ENCODE measurements around the gene SMG6.
"Not testable (repeated sequence)": the region's sequence is repeated elsewhere in the genome, so short reads cannot be mapped to it uniquely, and the experiment has no call there.

Gene SMG6

DNA sequence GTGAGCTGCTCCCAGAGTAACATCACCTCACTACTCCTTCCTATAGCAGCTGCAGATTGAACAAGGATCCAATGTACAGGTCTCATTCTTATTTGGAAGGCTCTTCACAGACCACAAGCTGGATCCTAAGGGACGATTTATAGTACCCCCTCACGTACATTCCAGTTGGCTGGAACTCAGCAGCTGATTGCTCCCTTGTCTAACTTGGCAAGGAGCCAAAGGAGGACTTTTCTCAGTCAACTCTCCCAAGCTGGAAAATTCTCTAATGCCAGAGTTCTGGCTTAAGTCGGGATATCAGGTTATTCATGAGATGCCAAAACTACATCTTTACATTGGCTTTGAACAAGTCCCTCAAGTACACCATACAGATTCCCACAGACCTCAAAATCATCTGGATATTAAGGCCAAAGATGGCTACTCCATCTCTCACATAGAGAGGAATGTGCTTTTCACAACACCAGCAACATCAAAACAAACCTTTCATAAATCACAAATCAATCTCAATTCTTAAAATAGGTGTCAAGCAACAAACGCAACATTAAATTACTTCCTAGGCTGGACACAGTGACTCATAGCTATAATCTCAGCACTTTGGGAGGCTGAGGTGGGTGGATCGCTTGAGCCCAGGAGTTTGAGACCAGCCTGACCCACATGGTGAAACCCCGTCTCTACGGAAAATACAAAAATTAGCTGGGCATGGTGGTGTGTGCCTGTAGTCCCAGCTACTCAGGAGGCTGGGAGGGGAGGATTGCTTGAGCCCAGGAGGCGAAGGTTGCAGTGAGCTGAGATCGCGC is 39.3 kb downstream of the SMG6 start:
- DNase-seq (ENCODE audit: low read depth in 1 of 2, low spot score in 1 of 2), result no peak

GRCh38 chr17:2263183-2264066 is 40.2 kb downstream of the SMG6 start:
- no peak for DNase-seq (ENCODE audit: low read depth in 1 of 2, low spot score in 1 of 2)

DNA sequence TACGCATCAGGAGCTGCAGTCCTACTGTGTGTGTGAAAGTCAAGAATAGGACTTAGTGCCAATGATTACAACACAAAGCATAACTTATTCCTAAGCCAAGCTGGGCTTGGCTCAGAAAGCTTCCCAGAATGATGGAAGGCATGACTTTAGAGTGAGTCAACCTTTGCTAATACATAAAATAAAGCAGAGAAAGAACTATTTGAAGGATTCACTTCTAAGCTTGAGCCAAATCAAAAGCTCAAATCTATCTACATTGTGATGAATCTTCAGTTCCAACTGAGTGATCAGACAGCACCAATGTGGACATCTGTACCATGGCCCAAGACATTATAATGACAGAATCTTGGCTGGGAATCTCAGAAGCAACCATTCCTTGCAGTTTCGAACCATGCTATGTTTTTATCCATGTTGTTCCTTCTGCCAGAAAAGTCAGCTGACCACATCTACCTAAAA is 41.4 kb downstream of the SMG6 start:
- DNase-seq (ENCODE audit: low read depth in 1 of 2, low spot score in 1 of 2), result no peak

DNA sequence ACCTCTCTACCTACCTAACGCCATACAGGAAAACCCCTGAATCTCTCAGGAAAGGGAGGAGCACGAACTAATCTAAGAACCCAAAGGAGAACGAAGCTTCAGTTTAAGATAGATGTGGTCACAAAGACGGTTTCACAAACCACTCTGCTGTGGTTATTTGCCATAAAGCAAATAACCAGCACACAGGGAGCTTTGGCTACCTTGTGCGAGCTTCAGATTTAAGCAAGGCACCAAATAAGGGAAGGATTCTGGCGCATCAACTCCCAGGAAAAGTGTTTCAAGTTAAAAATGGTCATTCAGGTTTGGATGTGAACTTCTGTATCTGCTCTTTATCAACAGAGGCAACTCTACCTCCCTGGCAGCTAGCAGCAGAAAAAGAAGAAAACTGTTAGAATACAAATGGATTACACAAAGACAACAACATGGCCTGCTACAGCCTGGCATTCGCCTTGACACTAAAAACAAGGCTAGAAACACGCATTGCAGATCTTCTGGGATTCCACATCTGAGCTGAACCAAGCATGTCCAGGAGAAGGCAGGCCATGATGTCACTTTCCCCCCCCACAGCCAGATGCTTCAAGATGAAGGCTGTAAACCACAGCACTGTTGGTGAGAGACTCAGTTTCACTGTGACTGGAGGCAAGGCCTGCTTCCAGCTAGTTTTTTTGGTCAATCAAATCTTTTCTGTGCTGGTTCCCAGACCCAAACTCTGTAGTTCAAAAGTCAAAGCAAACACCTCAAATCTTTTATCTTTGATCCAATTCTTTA is 43.6 kb downstream of the SMG6 start:
- peak in 1 of 2 donors; percentile 47 for DNase-seq (ENCODE audit: low read depth in 1 of 2, low spot score in 1 of 2)

- not testable (repeated sequence) for DNase-seq (ENCODE audit: low read depth in 1 of 2, low spot score in 1 of 2)
Measured at GRCh38 chr17:2258830-2259229, 44.8 kb downstream of the SMG6 start.

- no peak for DNase-seq (ENCODE audit: low read depth in 1 of 2, low spot score in 1 of 2)
Measured at GRCh38 chr17:2253768-2254406, 49.7 kb downstream of the SMG6 start.

DNA sequence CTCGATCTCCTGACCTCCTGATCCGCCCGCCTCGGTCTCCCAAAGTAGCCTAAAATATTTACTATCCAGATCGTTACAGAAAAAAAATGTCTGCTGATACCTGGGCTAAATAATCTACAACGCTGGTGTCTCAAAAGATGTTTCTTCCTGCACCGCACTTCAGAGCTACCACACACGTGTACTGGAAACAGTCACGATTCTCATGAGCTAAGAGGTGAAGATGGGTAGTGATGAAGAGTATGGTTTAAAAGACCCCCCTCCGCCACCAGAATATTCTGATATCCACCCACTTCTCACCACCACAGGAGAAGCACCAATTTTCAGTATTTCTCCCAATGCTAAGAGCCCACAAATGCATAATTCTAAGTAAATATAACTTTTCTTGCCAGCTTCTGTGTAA is 50.2 kb downstream of the SMG6 start:
- DNase-seq (ENCODE audit: low read depth in 1 of 2, low spot score in 1 of 2), result no peak

DNA sequence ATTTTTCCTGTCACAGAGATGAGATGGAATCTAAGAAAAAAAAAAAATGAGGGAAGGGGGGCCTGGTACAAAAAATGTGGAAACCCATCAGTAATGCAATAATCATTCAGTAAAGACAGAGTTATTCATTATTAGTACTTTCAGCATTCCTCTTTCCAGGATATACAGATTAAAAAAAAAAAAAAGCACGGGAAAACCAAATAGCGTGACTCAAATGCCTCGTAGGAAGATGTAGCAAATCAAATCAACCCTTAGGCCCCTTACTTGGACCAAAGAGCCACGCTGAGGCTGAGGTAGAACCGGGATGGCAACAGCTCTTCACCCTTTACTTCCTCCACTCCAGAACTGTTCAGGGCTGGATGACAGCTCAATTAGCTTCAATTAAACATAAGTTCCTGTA is 52.5 kb downstream of the SMG6 start:
- DNase-seq (ENCODE audit: low read depth in 1 of 2, low spot score in 1 of 2), result no peak

GRCh38 chr17:2250140-2251095 is 53.2 kb downstream of the SMG6 start:
- DNase-seq (ENCODE audit: low read depth in 1 of 2, low spot score in 1 of 2), result no peak

DNA sequence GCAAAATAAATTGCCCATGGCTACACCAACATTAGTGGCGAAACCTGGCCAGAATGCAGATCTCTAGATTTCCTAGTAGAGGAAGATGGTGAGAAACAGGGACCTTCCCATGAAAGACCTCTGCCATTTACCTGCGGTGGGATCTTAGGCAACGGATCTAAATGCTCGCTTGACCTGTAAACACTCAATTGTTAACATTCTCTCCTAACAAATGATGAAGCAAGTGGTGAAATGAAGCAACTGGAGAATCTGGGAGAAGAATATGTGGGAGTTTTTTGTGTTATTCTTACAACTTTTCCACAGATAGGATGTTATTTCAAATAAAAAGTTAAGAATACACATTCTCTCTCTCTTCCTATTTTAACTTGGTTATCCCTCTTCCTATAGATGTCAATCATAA is 56.6 kb downstream of the SMG6 start:
- no peak for DNase-seq (ENCODE audit: low read depth in 1 of 2, low spot score in 1 of 2)

- DNase-seq (ENCODE audit: low read depth in 1 of 2, low spot score in 1 of 2), result peak; percentile 65 to 71
Measured at GRCh38 chr17:2244545-2245525, 58.8 kb downstream of the SMG6 start.

DNA sequence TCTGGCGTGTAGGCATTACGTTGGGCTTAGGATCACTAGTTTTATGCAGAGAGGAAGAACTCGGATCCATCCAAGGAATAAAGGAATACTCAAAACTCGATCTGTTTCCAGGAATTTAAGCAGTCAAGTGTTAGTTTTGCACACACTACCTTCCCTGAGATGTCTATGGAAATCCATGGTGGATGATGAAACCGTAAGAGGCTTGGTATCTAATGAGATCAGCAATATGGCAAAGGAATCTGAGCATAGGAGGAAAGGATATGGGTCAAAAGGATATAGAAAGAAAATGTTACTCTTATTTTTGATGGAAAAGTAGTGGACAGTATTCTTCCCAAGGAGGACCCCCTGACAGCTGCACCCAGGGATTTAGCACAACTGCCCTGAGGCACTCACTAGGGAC is 59.6 kb downstream of the SMG6 start:
- DNase-seq (ENCODE audit: low read depth in 1 of 2, low spot score in 1 of 2), result no peak

- no peak for DNase-seq (ENCODE audit: low read depth in 1 of 2, low spot score in 1 of 2)
Measured at GRCh38 chr17:2241823-2242222, 61.8 kb downstream of the SMG6 start.

GRCh38 chr17:2240541-2240940 is 63.0 kb downstream of the SMG6 start:
- DNase-seq (ENCODE audit: low read depth in 1 of 2, low spot score in 1 of 2), result no peak

GRCh38 chr17:2239882-2240430 is 63.6 kb downstream of the SMG6 start:
- DNase-seq (ENCODE audit: low read depth in 1 of 2, low spot score in 1 of 2), result peak in 1 of 2 donors; percentile 26

GRCh38 chr17:2239170-2239551 is 64.4 kb downstream of the SMG6 start:
- DNase-seq (ENCODE audit: low read depth in 1 of 2, low spot score in 1 of 2), result no peak

DNA sequence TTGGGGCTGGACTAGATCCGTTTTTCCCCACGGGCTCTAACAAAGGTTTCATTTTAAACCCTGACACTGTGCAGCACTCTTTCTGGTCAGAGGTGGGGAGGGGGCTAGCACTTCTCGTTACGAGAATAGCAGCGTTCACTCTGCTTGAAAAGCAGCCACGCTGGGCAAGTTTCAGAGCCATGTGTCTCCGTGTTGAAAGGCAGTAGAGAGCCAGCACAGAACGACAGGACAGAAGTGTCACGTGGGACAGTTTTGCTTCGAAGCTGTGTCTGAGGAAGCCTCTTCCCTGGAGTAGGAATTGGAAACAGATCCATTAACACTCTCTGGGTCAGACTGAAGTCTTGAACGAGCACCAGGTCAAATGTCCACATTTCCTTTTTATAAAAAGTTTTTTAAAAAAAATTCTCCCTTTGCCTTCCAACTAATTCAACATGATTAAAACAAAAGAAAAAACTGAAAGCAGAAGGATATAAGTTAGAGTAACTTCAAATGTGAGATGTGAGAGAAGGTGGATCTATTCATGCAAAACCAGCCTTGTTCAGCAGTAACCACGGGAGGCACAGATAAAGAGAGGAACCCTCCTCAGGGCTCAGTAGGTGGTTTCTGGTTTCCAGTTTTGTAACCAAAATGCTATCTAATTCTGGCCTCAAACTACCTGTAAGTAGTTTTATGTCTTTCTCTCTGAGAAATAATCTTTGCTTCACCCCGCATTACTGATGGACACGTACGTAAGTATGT is 65.0 kb downstream of the SMG6 start:
- no peak for DNase-seq (ENCODE audit: low read depth in 1 of 2, low spot score in 1 of 2)

GRCh38 chr17:2237950-2238349 is 65.6 kb downstream of the SMG6 start:
- no peak for DNase-seq (ENCODE audit: low read depth in 1 of 2, low spot score in 1 of 2)

Measured in activated T-helper 1 cell treated with anti-CD3 and anti-CD28 coated beads, Interleukin-2, amount 50 U/mL, for 16 hours (primary cell).